GM10248 (cell line): ENCODE results near the gene ANKRD13D.

ENCODE experiments used
- CTCF ChIA-PET: fragments of 300-600 bp; sonication (Branson Sonifier 250); formaldehyde crosslinking; extraction: SDS; loops from one replicate; lab custom pipeline; 2021; ENCODE audit warnings: antibody characterized with exemption; lab: Yijun Ruan, JAX
- POLR2A ChIA-PET: fragments of 350-650 bp; sonication (Branson Sonifier 250); formaldehyde crosslinking; extraction: SDS; loops from one replicate; lab custom pipeline; 2020; ENCODE audit warnings: antibody characterized with exemption; lab: Yijun Ruan, JAX
- DNase-seq: peaks from one replicate; pipeline ENCODE4 v3.0.0; 2012; ENCODE audit errors: extremely low spot score
- TF ChIP-seq, protein P1 (sequence below): IDR thresholded peaks from 2 replicates; pipeline ENCODE4 v1.5.1; 2012; ENCODE audit warnings: mild to moderate bottlenecking, low read depth; ENCODE audit errors: extremely low read depth, missing control alignments, control extremely low read depth

Gene ANKRD13D

DNA sequence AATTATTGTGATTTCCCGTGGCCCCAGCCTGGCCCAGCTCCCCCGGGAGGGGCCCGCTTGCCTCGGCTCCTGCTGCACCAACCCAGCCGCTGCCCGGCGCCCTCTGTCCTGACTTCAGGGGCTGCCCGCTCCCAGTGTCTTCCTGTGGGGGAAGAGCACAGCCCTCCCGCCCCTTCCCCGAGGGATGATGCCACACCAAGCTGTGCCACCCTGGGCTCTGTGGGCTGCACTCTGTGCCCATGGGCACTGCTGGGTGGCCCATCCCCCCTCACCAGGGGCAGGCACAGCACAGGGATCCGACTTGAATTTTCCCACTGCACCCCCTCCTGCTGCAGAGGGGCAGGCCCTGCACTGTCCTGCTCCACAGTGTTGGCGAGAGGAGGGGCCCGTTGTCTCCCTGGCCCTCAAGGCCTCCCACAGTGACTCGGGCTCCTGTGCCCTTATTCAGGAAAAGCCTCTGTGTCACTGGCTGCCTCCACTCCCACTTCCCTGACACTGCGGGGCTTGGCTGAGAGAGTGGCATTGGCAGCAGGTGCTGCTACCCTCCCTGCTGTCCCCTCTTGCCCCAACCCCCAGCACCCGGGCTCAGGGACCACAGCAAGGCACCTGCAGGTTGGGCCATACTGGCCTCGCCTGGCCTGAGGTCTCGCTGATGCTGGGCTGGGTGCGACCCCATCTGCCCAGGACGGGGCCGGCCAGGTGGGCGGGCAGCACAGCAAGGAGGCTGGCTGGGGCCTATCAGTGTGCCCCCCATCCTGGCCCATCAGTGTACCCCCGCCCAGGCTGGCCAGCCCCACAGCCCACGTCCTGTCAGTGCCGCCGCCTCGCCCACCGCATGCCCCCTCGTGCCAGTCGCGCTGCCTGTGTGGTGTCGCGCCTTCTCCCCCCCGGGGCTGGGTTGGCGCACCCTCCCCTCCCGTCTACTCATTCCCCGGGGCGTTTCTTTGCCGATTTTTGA is 3.3 kb upstream of the ANKRD13D start:
- POLR2A ChIA-PET: interaction anchor here (0.6 kb wide), 1 partner anchor 59 kb away, joined by 5 read pairs; no protein-coding TSS in a partner anchor
- TF ChIP-seq, protein P1, sequence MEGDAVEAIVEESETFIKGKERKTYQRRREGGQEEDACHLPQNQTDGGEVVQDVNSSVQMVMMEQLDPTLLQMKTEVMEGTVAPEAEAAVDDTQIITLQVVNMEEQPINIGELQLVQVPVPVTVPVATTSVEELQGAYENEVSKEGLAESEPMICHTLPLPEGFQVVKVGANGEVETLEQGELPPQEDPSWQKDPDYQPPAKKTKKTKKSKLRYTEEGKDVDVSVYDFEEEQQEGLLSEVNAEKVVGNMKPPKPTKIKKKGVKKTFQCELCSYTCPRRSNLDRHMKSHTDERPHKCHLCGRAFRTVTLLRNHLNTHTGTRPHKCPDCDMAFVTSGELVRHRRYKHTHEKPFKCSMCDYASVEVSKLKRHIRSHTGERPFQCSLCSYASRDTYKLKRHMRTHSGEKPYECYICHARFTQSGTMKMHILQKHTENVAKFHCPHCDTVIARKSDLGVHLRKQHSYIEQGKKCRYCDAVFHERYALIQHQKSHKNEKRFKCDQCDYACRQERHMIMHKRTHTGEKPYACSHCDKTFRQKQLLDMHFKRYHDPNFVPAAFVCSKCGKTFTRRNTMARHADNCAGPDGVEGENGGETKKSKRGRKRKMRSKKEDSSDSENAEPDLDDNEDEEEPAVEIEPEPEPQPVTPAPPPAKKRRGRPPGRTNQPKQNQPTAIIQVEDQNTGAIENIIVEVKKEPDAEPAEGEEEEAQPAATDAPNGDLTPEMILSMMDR: no peak
- no peak for DNase-seq
- CTCF ChIA-PET: interaction anchor here (3.5 to 3.9 kb wide), 2 partner anchors 14 to 31 kb away, joined by 11 to 23 read pairs; no protein-coding TSS in a partner anchor

DNA sequence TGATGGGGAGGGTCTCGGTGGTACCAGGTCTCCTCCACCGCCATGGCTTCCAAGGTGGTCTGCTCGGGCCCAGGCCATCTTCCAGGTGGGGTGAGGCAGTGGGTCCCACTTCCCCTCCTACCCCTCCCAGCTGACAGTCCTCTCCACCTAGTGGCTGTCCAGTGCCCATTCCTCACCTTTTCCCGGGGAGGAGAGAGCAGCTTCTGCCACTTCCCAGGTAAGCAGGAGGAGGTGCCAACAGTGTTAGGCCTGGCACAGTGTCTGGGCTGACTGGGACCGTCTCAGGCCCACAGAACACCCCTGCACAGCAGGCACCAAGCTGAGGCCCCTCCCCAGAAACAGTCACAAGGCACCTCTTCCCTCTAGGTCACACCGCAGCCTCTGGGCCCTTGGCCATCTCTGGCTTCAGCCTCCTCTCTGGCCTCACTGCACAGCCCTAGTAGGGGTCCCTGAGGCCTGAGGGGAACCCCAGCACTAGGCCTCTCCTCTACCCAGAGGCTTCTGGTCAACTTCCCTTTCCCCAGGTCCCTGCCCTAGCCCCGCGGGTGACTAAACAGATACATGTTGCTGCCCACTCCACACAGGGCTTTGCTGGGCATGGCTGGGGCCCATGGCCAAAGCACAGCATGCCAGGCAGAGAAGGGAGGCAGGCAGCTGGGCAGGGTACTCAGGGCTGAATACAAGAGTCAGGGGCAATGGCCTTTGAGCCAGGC is 2.3 kb upstream of the ANKRD13D start:
- ChIA-PET CTCF (interaction anchor here (0.9 to 3.9 kb wide), 4 partner anchors 9 to 30 kb away, joined by 3 to 23 read pairs (median 11); no protein-coding TSS in a partner anchor), POLR2A (interaction anchor here (0.6 kb wide), 1 partner anchor 58 kb away, joined by 5 read pairs; no protein-coding TSS in a partner anchor)
- DNase-seq: no peak
- TF ChIP-seq, protein P1: peak; percentile 18

DNA sequence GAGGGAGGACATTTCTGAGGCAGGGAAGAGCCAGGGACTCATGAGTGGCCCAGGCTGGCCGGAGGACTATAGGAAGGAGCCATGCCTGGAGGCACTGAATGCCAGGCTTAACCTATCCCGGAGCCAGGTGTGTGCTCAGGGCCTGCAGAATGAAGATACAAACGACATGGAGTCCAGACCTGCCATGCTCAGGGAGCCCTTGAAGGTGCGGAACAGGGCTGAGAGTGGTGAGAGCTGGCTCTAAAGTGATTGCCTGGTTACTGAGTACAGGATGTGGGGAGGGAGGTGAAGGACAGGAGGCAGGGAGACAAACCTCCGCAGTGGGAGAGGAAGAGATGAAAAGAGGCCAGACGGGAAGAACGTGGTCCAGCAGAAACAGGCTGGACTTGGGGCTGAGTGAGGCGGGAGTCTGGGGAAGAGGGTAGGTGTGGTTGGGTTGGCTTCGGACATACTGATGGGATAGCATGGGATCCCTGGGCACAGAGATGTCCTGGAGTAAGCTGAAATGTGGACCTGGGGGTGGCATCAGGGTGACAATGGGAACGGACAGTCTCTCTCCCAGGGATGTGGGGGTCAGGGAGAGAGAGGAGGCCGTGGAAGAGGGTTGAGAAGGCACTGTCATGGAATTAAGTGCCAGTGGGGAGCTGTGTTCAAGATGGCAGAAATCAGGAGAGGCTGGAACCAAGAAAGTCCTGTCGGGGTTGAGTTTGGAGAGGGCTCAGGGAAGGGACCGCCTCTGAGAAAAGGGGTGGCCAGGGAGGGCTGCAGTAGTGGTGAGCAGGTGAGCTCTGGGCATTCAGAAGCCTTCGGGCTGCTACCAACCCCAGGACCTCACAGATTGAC is 1.5 kb upstream of the ANKRD13D start:
- ChIA-PET CTCF (interaction anchor here (0.8 to 3.9 kb wide), 11 partner anchors 8 to 95 kb away, joined by 3 to 23 read pairs (median 7); no protein-coding TSS in a partner anchor), POLR2A (interaction anchor here (1.0 to 2.3 kb wide), 4 partner anchors 10 to 209 kb away, joined by 3 to 12 read pairs (median 4); no protein-coding TSS in a partner anchor)
- no peak for DNase-seq
- TF ChIP-seq, protein P1: no peak

DNA sequence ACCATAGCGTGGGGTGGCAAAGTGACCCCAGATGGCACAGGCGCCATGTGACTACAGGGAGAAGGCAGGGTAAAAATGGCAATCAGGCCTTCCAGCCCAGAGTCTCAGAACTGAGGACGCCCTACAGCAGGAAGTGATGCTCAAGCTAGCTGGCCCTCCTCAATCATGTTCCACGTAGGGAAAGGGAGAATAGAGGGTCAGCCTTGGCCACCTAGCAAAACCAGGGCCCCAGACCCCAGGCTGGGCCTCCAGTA is 978 bp upstream of the ANKRD13D start:
- no peak for DNase-seq
- POLR2A ChIA-PET: interaction anchor here (1.0 to 2.3 kb wide), 4 partner anchors 11 to 209 kb away, joined by 3 to 12 read pairs (median 4); no protein-coding TSS in a partner anchor
- TF ChIP-seq, protein P1: no peak
- CTCF ChIA-PET: interaction anchor here (0.8 to 3.9 kb wide), 14 partner anchors 9 to 94 kb away, joined by 3 to 23 read pairs (median 6); no protein-coding TSS in a partner anchor

DNA sequence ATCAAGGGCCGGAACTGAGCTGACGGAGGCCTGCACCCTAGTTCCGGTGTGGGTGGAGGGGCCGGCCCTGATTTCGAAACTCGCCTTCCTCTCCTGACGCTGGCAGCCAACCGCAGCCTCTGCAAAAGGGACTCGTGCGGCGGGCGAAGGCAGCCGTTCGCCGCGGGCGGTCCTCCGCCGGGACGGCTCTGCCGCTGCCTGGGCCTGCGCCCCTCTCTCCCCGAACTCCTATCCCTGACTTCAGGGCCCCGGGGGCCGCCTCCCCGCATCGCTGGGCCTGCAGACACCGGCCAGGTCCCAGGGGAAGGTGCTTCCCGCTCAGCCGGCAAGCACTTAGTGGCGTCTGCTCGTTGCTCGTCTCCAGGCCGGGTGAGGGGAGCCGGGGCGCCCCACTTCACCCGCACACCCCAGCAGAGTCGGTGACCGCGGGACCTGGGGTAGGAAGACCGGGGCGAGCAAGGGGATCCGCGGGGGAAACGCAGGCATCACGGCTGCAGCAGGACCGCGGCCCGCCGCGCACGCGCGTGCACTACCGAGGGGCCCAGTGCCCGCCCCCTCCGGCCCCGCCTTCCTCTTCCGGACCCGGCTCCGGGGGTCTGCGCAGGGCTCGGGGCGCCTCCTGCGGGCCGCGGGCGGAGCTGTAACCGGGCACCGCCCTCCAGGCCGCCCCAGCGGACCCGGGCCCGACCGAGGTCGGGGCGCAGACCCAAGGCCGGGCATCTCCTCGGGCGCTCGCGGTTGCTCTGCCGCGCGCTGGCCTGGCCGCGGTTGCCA is 464 bp upstream of the ANKRD13D start:
- TF ChIP-seq, protein P1: peak; percentile 47
- ChIA-PET CTCF (interaction anchor here (0.8 to 3.9 kb wide), 14 partner anchors 8 to 94 kb away, joined by 3 to 23 read pairs (median 6); no protein-coding TSS in a partner anchor), POLR2A (interaction anchor here (1.0 to 2.3 kb wide), 5 partner anchors 11 to 208 kb away, joined by 3 to 12 read pairs (median 4); no protein-coding TSS in a partner anchor)
- peak; percentile 91 for DNase-seq
